Superior temporal gyrus (tissue), 1 donor: ENCODE results near the gene AK1.

Experiments
- DNase-seq: peaks from one replicate; pipeline ENCODE4 v3.0.0-alpha.2; 2016; ENCODE audit errors: extremely low spot score

AK1 gene

GRCh38 chr9:127868278-127868902, 9.1 kb downstream of the AK1 start:
- no peak for DNase-seq

- DNase-seq, result no peak
Observed at GRCh38 chr9:127867356-127868277, 9.9 kb downstream of the AK1 start.

DNA sequence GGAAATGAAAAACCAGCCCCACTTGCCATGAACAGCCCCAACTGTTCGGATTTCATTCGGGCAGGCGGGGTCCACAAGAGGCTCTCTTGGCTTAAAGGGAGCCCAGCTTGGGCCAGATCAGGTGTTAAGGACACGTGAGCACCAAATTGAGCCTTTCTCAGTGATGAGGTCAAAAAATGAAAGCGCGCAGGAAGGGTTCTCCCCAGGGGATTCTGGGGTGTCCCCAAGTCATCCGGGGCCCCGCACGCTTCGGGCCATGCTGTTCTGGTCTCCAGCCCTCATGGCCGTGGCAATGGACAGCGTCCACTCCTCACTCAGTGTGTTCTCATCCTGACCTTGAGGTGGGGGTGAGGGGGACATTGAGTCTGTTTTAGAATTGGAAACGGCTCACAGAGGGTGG, 10.9 kb downstream of the AK1 start:
- DNase-seq, result no peak

GRCh38 chr9:127865645-127866464, 11.6 kb downstream of the AK1 start:
- DNase-seq, result no peak

DNA sequence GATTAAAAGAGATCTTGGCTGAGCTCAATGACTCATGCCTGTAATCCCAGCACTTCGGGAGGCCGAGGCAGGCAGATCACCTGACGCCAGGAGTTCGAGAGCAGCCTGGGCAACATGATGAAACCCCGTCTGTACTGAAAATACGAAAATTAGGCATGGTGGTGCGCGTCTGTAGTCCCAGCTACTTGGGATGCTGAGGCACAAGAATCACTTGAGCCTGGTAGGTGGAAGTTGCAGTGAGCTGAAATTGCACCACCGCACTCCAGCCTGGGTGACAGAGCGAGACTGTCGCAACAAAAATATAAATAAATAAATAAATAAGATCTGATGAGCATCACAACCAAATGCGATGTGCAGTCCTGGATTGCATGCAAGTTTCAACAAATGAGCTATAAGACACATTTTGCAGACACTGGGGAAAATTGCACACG, 14.3 kb downstream of the AK1 start:
- no peak for DNase-seq

- DNase-seq, result peak; percentile 14
Observed at GRCh38 chr9:127862075-127863011, 15.1 kb downstream of the AK1 start.

GRCh38 chr9:127860779-127861178, 16.7 kb downstream of the AK1 start:
- no peak for DNase-seq

- DNase-seq, result no peak
Observed at GRCh38 chr9:127860260-127860659, 17.2 kb downstream of the AK1 start.

GRCh38 chr9:127858041-127858512, 19.4 kb downstream of the AK1 start:
- DNase-seq, result no peak

DNA sequence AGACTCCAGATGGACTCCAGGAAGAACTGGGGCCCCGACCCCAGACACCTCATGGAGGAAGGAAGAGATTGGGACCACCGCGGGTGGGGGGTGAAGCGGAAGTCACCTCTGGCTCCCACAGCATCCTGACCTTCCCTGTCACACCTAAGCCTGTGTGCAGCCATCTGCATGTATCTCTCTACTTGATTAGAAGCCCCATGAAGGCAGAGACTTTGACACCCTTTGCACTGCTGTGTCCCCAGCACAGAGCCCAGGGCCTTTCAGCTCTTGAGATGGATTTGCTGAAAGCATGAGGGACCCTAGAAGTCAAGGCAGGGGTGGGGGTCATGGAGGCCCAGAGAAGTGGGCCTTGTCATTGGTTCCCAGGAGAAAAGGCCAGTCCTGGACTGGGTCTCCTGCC, 20.2 kb downstream of the AK1 start:
- no peak for DNase-seq

DNA sequence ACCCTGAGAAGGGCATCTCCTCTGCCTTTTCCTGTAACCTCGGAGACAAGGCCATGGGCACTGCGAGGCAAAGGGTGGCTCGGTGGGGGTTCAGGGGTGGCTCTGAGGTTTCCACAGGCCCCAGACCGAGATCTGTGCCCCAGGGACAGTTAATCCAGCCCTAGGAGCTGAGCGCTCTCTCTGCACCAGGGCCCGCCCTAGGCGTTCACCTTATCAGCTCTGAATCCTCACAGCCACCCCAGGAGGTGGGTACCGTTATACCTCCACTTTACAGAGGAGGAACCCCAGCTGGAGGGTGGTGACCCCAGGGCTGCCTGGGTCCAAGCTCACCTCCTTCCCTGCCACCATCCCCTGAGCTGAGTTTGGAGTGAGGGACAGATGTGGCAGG, 20.8 kb downstream of the AK1 start:
- no peak for DNase-seq

- no peak for DNase-seq
Observed at GRCh38 chr9:127856094-127856728, 21.3 kb downstream of the AK1 start.

- no peak for DNase-seq
Observed at GRCh38 chr9:127855522-127855921, 22.0 kb downstream of the AK1 start.

- DNase-seq, result no peak
Observed at GRCh38 chr9:127854960-127855359, 22.5 kb downstream of the AK1 start.

DNA sequence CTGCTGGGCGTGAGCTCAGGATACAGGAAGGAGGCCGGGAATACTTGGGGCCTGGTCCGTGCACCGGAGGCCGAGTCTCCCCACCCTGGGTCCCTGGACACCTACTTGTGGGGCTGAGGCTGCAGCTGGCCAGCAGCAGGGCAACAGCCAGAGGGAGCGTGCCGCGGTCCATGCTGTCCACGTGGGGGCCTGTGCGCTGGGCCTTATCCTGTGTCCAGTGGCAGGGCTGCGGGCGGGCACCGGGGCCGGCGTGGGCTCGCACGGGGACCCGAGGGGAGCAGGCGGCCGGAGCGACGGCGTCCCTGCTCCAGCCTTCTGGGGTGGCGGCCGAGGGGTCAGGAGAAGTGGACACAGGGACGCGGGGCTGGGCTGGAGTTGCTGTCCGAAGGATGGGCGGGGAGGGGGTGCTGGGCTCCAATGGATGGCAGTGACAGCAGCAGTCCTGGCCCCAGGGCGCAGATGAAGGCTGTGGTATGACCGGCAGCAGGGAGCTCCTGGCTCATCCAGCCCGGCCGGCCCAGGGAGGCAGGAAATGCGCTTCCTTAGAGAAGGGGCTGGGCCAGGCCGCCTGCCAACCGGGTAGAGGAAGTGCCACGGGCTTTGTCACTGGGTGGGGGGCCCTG, 23.2 kb downstream of the AK1 start, which contains the start of gene ENG:
TSS of gene ENG (minus strand) at position 475 of the 623 bp plus-strand sequence. CDS start at position 172, 303 bp downstream.
- DNase-seq, result no peak

GRCh38 chr9:127853312-127854183, 23.9 kb downstream of the AK1 start:
- DNase-seq, result no peak

GRCh38 chr9:127852829-127853228, 24.6 kb downstream of the AK1 start:
- no peak for DNase-seq

DNA sequence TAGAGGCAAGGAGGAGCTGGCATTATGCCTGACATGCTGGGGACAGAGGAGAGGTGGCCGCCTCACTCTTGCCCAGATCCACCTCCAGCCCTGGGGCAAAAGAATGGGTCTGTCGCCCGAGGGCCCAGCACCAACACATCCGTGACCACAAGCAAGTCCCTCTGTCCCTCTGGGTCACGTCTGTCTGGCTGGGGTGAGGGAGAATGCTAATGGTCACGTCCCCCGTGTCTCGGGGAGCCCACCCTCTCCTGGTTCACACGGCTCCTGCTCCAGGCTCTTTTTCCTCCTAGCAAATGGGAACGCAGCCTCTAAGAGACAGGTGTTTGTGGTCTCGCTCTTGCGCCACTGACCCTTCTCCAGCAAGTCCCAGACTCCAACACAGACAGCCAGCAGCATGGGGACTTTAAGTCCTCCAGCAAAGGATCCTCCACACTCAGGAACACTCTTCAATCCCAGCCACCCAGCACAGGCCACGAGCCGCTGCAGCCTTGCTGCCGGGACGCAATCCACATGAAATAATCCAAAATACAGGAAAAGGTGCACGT, 27.1 kb downstream of the AK1 start:
- no peak for DNase-seq
